H1 (cell line): ENCODE data around the gene PLIN4. TPM values are rescaled to one million over a fixed set of nuclear protein-coding genes. Genes with fewer than 3 reads are reported as not detected.

Experiments used
- SP1 ChIP-seq: IDR thresholded peaks from 2 replicates; pipeline ENCODE4 v1.6.1; 2011; ENCODE audit warnings: low read depth, low read length
- USF2 ChIP-seq: IDR thresholded peaks from 2 replicates; pipeline ENCODE4 v1.6.1; 2011; ENCODE audit warnings: low read length, improper control_type of control experiment
- polyA plus RNA-seq, 7 experiments: library from polyadenylated mRNA; depleted of rRNA in 3 of 7; stranded (reverse) in 5 of 7; unstranded in 2 of 7; fragments of >200 nt in 5 of 7; fragments of 200-250 nt in 2 of 7; gene quantifications; 1 replicate in 5 of 7; 2 replicates in 1 of 7; 4 replicates in 1 of 7; pipeline versions ENCODE4 v1.2.1 to v1.2.3, GENCODE V29; 2011 to 2013; ENCODE audit warnings: missing spikeins in 2 of 7, mixed read lengths in 2 of 7
- total RNA-seq: library from RNA; stranded (reverse); fragmentation: NEBNext Ultra II Directional; extraction: Animal tissue kit (Norgen Biotek cat#: 25700); gene quantifications from 2 replicates; pipeline ENCODE4 v1.2.1, GENCODE V29; 2021

Gene PLIN4
- total and polyA plus RNA-seq, 2 of the 8 experiments (the other 6 are each of a cell fraction or from before 2014, with no cell fraction given): 0.35 to 0.45 TPM

GRCh38 chr19:4493104-4493928, 25.0 kb downstream of the PLIN4 start (continued):
- TF ChIP-seq USF2 (no peak), SP1 (no peak)
